Measurements from ENCODE around the gene DSPP.

DSPP gene

DNA sequence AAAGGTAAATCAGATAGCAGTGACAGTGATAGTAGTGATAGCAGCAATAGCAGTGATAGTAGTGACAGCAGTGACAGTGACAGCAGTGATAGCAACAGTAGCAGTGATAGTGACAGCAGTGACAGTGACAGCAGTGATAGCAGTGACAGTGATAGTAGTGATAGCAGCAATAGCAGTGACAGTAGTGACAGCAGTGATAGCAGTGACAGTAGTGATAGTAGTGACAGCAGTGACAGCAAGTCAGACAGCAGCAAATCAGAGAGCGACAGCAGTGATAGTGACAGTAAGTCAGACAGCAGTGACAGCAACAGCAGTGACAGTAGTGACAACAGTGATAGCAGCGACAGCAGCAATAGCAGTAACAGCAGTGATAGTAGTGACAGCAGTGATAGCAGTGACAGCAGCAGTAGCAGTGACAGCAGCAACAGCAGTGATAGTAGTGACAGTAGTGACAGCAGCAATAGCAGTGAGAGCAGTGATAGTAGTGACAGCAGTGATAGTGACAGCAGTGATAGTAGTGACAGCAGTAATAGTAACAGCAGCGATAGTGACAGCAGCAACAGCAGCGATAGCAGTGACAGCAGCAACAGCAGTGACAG, 6.1 kb downstream of the DSPP start:
- H4K20me1 ChIP-seq (ENCODE audit: control insufficient read depth, insufficient read depth, low read depth, low read length), result no peaks in the 10 kb centered on the region
- no peaks in the 10 kb centered on the region for H3K4me1 ChIP-seq (ENCODE audit: control insufficient read depth, low read length)
- H3K79me2 ChIP-seq (ENCODE audit: control insufficient read depth, low read length), result no peaks in the 10 kb centered on the region
- H3K9me3 ChIP-seq (ENCODE audit: control insufficient read depth, insufficient read depth, low read length), result no peaks in the 10 kb centered on the region
- no peaks in the 10 kb centered on the region for H3F3A ChIP-seq (ENCODE audit: control insufficient read depth, insufficient read depth)
- no peak for TF ChIP-seq EZH2phosphoT487 (IDR thresholded peaks at IDR 0.05; ENCODE audit: borderline replicate concordance, low read length)
- TF ChIP-seq, protein P1, sequence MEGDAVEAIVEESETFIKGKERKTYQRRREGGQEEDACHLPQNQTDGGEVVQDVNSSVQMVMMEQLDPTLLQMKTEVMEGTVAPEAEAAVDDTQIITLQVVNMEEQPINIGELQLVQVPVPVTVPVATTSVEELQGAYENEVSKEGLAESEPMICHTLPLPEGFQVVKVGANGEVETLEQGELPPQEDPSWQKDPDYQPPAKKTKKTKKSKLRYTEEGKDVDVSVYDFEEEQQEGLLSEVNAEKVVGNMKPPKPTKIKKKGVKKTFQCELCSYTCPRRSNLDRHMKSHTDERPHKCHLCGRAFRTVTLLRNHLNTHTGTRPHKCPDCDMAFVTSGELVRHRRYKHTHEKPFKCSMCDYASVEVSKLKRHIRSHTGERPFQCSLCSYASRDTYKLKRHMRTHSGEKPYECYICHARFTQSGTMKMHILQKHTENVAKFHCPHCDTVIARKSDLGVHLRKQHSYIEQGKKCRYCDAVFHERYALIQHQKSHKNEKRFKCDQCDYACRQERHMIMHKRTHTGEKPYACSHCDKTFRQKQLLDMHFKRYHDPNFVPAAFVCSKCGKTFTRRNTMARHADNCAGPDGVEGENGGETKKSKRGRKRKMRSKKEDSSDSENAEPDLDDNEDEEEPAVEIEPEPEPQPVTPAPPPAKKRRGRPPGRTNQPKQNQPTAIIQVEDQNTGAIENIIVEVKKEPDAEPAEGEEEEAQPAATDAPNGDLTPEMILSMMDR (IDR thresholded peaks at IDR 0.05; ENCODE audit: low read depth, low read length, poor library complexity, severe bottlenecking), result no peak
- H3K27me3 ChIP-seq (ENCODE audit: control insufficient read depth, low read length), result no peaks in the 10 kb centered on the region
- H3K36me3 ChIP-seq (ENCODE audit: control insufficient read depth, low read length), result no peaks in the 10 kb centered on the region
- no peaks in the 10 kb centered on the region for H3K9me2 ChIP-seq (replicated peaks; ENCODE audit: control insufficient read depth, low read length)
- no peak overlapping the region for H3K4me3 ChIP-seq (ENCODE audit: low read length)
- no peak overlapping the region for H3K27ac ChIP-seq (ENCODE audit: low read depth, low read length)
- no peak overlapping the region for H3K4me2 ChIP-seq (ENCODE audit: low read length)

DNA sequence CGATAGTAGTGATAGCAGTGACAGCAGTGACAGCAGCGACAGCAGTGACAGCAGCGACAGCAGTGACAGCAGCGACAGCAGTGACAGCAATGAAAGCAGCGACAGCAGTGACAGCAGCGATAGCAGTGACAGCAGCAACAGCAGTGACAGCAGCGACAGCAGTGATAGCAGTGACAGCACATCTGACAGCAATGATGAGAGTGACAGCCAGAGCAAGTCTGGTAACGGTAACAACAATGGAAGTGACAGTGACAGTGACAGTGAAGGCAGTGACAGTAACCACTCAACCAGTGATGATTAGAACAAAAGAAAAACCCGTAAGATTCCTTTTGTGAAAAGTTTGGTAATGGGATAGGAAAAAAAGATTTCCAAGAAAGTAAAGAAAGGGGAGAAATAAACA, 7.9 kb downstream of the DSPP start:
- H3F3A ChIP-seq (ENCODE audit: control insufficient read depth, insufficient read depth), result no peaks in the 10 kb centered on the region
- no peak for TF ChIP-seq EZH2phosphoT487 (IDR thresholded peaks at IDR 0.05; ENCODE audit: borderline replicate concordance, low read length)
- TF ChIP-seq, protein P1 (IDR thresholded peaks at IDR 0.05; ENCODE audit: low read depth, low read length, poor library complexity, severe bottlenecking), result no peak
- no peaks in the 10 kb centered on the region for H4K20me1 ChIP-seq (ENCODE audit: control insufficient read depth, insufficient read depth, low read depth, low read length)
- H3K9me2 ChIP-seq (replicated peaks; ENCODE audit: control insufficient read depth, low read length), result no peaks in the 10 kb centered on the region
- no peak overlapping the region for H3K4me3 ChIP-seq (ENCODE audit: low read length)
- H3K27me3 ChIP-seq (ENCODE audit: control insufficient read depth, low read length), result no peaks in the 10 kb centered on the region
- no peaks in the 10 kb centered on the region for H3K9me3 ChIP-seq (ENCODE audit: control insufficient read depth, insufficient read depth, low read length)
- no peaks in the 10 kb centered on the region for H3K79me2 ChIP-seq (ENCODE audit: control insufficient read depth, low read length)
- no peaks in the 10 kb centered on the region for H3K4me1 ChIP-seq (ENCODE audit: control insufficient read depth, low read length)
- H3K4me2 ChIP-seq (ENCODE audit: low read length), result no peak overlapping the region
- no peak overlapping the region for H3K27ac ChIP-seq (ENCODE audit: low read depth, low read length)
- no peaks in the 10 kb centered on the region for H3K36me3 ChIP-seq (ENCODE audit: control insufficient read depth, low read length)

DNA sequence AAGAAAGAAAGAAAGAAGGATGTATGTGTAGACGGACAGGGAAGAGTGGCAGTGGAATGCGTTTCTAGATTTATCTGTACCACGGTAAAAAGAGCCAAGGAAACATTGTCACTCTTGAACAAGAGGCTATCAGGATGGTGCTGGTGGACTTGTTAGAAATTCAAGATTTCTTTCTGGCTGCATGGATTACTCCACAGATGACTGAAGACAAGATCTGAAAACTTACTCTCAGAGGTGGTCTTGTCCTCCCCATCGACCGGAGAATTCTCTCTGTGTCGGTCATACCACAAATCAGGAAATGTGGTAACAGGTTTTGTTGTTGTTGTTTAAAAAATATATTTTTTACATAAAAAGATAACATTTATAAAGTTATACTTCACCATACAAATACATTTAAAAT, 11.8 kb downstream of the DSPP start:
- Histone ChIP-seq H3K4me3 (ENCODE audit: low read length) (no peak overlapping the region), H3K9me3 (ENCODE audit: control insufficient read depth, insufficient read depth, low read length) (no peaks in the 10 kb centered on the region), H3K4me2 (ENCODE audit: low read length) (no peak overlapping the region), H3K79me2 (ENCODE audit: control insufficient read depth, low read length) (no peaks in the 10 kb centered on the region), H3K27me3 (ENCODE audit: control insufficient read depth, low read length) (no peaks in the 10 kb centered on the region), H3K27ac (ENCODE audit: low read depth, low read length) (no peak overlapping the region), H4K20me1 (ENCODE audit: control insufficient read depth, insufficient read depth, low read depth, low read length) (no peaks in the 10 kb centered on the region), H3K4me1 (ENCODE audit: control insufficient read depth, low read length) (no peaks in the 10 kb centered on the region), H3F3A (ENCODE audit: control insufficient read depth, insufficient read depth) (no peaks in the 10 kb centered on the region), H3K9me2 (replicated peaks; ENCODE audit: control insufficient read depth, low read length) (no peaks in the 10 kb centered on the region), H3K36me3 (ENCODE audit: control insufficient read depth, low read length) (no peaks in the 10 kb centered on the region)
- TF ChIP-seq, protein P1 (IDR thresholded peaks at IDR 0.05; ENCODE audit: low read depth, low read length, poor library complexity, severe bottlenecking), result no peak
- no peak for TF ChIP-seq EZH2phosphoT487 (IDR thresholded peaks at IDR 0.05; ENCODE audit: borderline replicate concordance, low read length)

Measured in DOHH2 (cell line).